Skin epidermis (tissue), 12 donors: ENCODE data around the gene FOXD2.

Experiments
- H3K27ac ChIP-seq, 21 experiments: fragments of 200-600 bp; sonication (generic) in 11 of 21; one replicate each; pipeline ENCODE4 v1.5.0; 2020; ENCODE audit warnings: mild to moderate bottlenecking in 3 of 21, inconsistent platforms in 2 of 21, moderate library complexity in 2 of 21
- H3K4me3 ChIP-seq, 7 experiments: fragments of 200-600 bp; sonication (generic) in 2 of 7; one replicate each; pipeline ENCODE4 v1.5.0; 2020; ENCODE audit warnings: inconsistent platforms in 2 of 7, mild to moderate bottlenecking in 2 of 7, moderate library complexity in 1 of 7

FOXD2 gene

GRCh38 chr1:47438165-47439016 lies 547 bp downstream of the FOXD2 start:
- peak overlapping the region; percentile 47 to 71 (median 59) for H3K4me3 ChIP-seq
- H3K27ac ChIP-seq: peak overlapping the region in 14 of 21 experiments; percentile 29 to 90 (median 77)

- H3K27ac ChIP-seq: no peak overlapping the region
- H3K4me3 ChIP-seq: peak overlapping the region in 2 of 7 experiments; percentile 66 to 71
Measured at GRCh38 chr1:47439017-47439818, 1.4 kb downstream of the FOXD2 start.

GRCh38 chr1:47439819-47440598 lies 2.2 kb downstream of the FOXD2 start:
- no peak overlapping the region for H3K27ac ChIP-seq
- H3K4me3 ChIP-seq: no peak overlapping the region

- Histone ChIP-seq H3K27ac (no peak overlapping the region), H3K4me3 (no peak overlapping the region)
Measured at GRCh38 chr1:47440599-47441081, 2.8 kb downstream of the FOXD2 start.

- Histone ChIP-seq H3K27ac (no peak overlapping the region), H3K4me3 (no peak overlapping the region)
Measured at GRCh38 chr1:47441450-47442106, 3.7 kb downstream of the FOXD2 start.

GRCh38 chr1:47442202-47442601 lies 4.4 kb downstream of the FOXD2 start:
- Histone ChIP-seq H3K27ac (no peak overlapping the region), H3K4me3 (no peak overlapping the region)

- H3K4me3 ChIP-seq: no peak overlapping the region
- H3K27ac ChIP-seq: no peak overlapping the region
Measured at GRCh38 chr1:47442842-47443529, 5.1 kb downstream of the FOXD2 start.

- no peak overlapping the region for H3K4me3 ChIP-seq
- no peak overlapping the region for H3K27ac ChIP-seq
Measured at GRCh38 chr1:47443530-47444296, 5.9 kb downstream of the FOXD2 start.

- no peak overlapping the region for H3K27ac ChIP-seq
- peak overlapping the region in 1 of 7 experiments; percentile 9 for H3K4me3 ChIP-seq
Measured at GRCh38 chr1:47444297-47444561, 6.4 kb downstream of the FOXD2 start.

- peak overlapping the region in 6 of 7 experiments; percentile 8 to 20 (median 12) for H3K4me3 ChIP-seq
- no peak overlapping the region for H3K27ac ChIP-seq
Measured at GRCh38 chr1:47444562-47445465, 7.0 kb downstream of the FOXD2 start.

- no peak overlapping the region for H3K4me3 ChIP-seq
- no peak overlapping the region for H3K27ac ChIP-seq
Measured at GRCh38 chr1:47445823-47446550, 8.1 kb downstream of the FOXD2 start.

GRCh38 chr1:47448462-47449222 lies 10.8 kb downstream of the FOXD2 start:
- Histone ChIP-seq H3K4me3 (no peak overlapping the region), H3K27ac (no peak overlapping the region)

GRCh38 chr1:47449822-47450552 lies 12.1 kb downstream of the FOXD2 start:
- Histone ChIP-seq H3K27ac (no peak overlapping the region), H3K4me3 (no peak overlapping the region)

GRCh38 chr1:47450606-47451005 lies 12.8 kb downstream of the FOXD2 start:
- no peak overlapping the region for H3K27ac ChIP-seq

GRCh38 chr1:47452426-47452825 lies 14.6 kb downstream of the FOXD2 start:
- Histone ChIP-seq H3K4me3 (no peak overlapping the region), H3K27ac (no peak overlapping the region)

More at GRCh38 chr1:47450606-47451005, 12.8 kb downstream of the FOXD2 start:
- H3K4me3 ChIP-seq: no peak overlapping the region
